K562 (cell line): ENCODE measurements around the gene IMMP2L. TPM values are rescaled to one million over a fixed set of nuclear protein-coding genes. Genes with fewer than 3 reads are reported as not detected.

ENCODE experiments used
- ARID1B ChIP-seq: fragments of 450-650 bp; IDR thresholded peaks from 2 replicates; pipeline ENCODE4 v1.6.1; 2016; ENCODE audit warnings: antibody characterized with exemption, mild to moderate bottlenecking, inconsistent platforms
- BRD4 ChIP-seq: fragments of 200-600 bp; sonication (generic); IDR thresholded peaks from 2 replicates; pipeline ENCODE4 v1.6.1; 2017; ENCODE audit warnings: inconsistent platforms
- CBX3 ChIP-seq, 2 experiments: IDR thresholded peaks; 1 replicate in 1 of 2; 2 replicates in 1 of 2; pipeline ENCODE4 v1.6.1; 2012; ENCODE audit warnings: inconsistent platforms in 2 of 2, low read length in 2 of 2, borderline replicate concordance in 1 of 2, control low read depth in 1 of 2
- CC2D1A ChIP-seq: fragments of 450-650 bp; IDR thresholded peaks from 2 replicates; pipeline ENCODE4 v1.6.1; 2017; ENCODE audit warnings: mild to moderate bottlenecking
- CREM ChIP-seq: IDR thresholded peaks from 2 replicates; pipeline ENCODE4 v1.6.1; 2014; ENCODE audit warnings: antibody characterized with exemption, low read depth
- DPF2 ChIP-seq: fragments of 450-650 bp; IDR thresholded peaks from 2 replicates; pipeline ENCODE4 v1.6.1; 2016
- FOS ChIP-seq: IDR thresholded peaks from 3 replicates; pipeline ENCODE4 v1.6.1; 2011; ENCODE audit not compliant: insufficient read length; ENCODE audit errors: extremely low read depth
- NR2C1 ChIP-seq, 2 experiments: fragments of 450-650 bp; IDR thresholded peaks; 2 replicates each; pipeline ENCODE4 v1.6.1; 2017; ENCODE audit warnings: mild to moderate bottlenecking in 2 of 2, antibody characterized with exemption in 1 of 2, inconsistent platforms in 1 of 2, missing compliant biosample characterization in 1 of 2, missing genetic modification characterization in 1 of 2
- RBM22 ChIP-seq: fragments of 200-400 bp; formaldehyde crosslinking; IDR thresholded peaks from 2 replicates; pipeline ENCODE4 v1.6.1; 2018; ENCODE audit warnings: low read length, low read depth; ENCODE audit not compliant: poor library complexity, severe bottlenecking
- SMARCA4 ChIP-seq: fragments of 450-650 bp; IDR thresholded peaks from 2 replicates; pipeline ENCODE4 v1.6.1; 2016
- ZNF41 ChIP-seq: fragments of 250-450 bp; sonication (Bioruptor Pico); conservative IDR thresholded peaks from 2 replicates; pipeline ENCODE4 v1.4.0; 2020; ENCODE audit warnings: mild to moderate bottlenecking
- polyA plus RNA-seq, 8 experiments: library from polyadenylated mRNA; depleted of rRNA in 4 of 8; stranded (reverse) in 5 of 8; unstranded in 3 of 8; fragments of >200 nt; fragmentation: Nextera tagmentation in 2 of 8; fragmentation: Illumina TruSeq in 1 of 8; extraction: Ambion mirVana in 2 of 8; extraction: Trizol in 1 of 8; gene quantifications; 2 replicates each; pipeline versions ENCODE4 v1.2.1 to v1.2.3, GENCODE V29; 2011 to 2014; ENCODE audit warnings: inconsistent platforms in 1 of 8, missing spikeins in 1 of 8
- total RNA-seq, 7 experiments: library from RNA; depleted of rRNA in 6 of 7; stranded (reverse); fragments of >200 nt in 6 of 7; fragmentation: Illumina TruSeq in 2 of 7; extraction: Trizol in 2 of 7; gene quantifications; 2 replicates each; pipeline versions ENCODE4 v1.2.1 to v1.2.3, GENCODE V29; 2011 to 2021; ENCODE audit warnings: low replicate concordance in 1 of 7
- TF ChIP-seq, protein P1 (sequence below): sonication (generic); formaldehyde crosslinking; IDR thresholded peaks from 2 replicates; pipeline ENCODE4 v1.8.1; 2022; ENCODE audit warnings: missing genetic modification reagents
- TF ChIP-seq, protein P2 (sequence below): fragments of 450-650 bp; IDR thresholded peaks from 2 replicates; pipeline ENCODE4 v1.6.1; 2016; ENCODE audit warnings: low read depth, mild to moderate bottlenecking, moderate library complexity
- TF ChIP-seq, protein P3 (sequence below): fragments of 450-650 bp; IDR thresholded peaks from 2 replicates; pipeline ENCODE4 v1.6.1; 2018; ENCODE audit not compliant: partially characterized antibody
- TF ChIP-seq, protein P4 (sequence below), 2 experiments: fragments of 450-650 bp in 1 of 2; sonication (generic) in 1 of 2; formaldehyde crosslinking in 1 of 2; IDR thresholded peaks in 1 of 2; conservative IDR thresholded peaks in 1 of 2; 2 replicates each; pipeline versions ENCODE4 v1.6.1 to v1.8.1; 2016 to 2023; ENCODE audit warnings: mild to moderate bottlenecking in 2 of 2, moderate library complexity in 2 of 2, inconsistent platforms in 1 of 2, missing genetic modification reagents in 1 of 2

The IMMP2L gene
- total and polyA plus RNA-seq, 9 of the 15 experiments (the other 6 are each of a cell fraction or from before 2014, with no cell fraction given), result 29.7 to 116 (median 53.0) TPM

DNA sequence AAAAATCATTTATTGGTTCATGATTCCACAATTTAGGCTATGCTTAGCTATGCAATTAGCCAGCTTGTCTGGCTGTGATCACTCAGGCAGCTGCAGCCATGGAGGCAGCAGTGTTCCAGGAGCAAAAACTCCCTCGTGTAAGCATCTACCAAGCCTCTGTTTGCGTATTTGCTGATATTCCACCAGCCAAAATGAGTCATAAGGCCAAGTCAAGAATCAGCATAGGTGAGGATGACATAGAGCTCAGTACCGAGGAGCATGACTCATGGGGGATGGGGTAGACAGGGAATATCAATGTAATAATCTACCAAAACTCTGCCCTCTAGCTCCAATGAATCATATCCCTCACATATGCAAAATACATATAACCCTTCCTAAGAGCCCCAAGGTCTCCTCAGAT, 63.3 kb downstream of the IMMP2L start (continued):
- TF ChIP-seq, protein P1, sequence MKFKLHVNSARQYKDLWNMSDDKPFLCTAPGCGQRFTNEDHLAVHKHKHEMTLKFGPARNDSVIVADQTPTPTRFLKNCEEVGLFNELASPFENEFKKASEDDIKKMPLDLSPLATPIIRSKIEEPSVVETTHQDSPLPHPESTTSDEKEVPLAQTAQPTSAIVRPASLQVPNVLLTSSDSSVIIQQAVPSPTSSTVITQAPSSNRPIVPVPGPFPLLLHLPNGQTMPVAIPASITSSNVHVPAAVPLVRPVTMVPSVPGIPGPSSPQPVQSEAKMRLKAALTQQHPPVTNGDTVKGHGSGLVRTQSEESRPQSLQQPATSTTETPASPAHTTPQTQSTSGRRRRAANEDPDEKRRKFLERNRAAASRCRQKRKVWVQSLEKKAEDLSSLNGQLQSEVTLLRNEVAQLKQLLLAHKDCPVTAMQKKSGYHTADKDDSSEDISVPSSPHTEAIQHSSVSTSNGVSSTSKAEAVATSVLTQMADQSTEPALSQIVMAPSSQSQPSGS (CRISPR knock-in tag), result no peak
- no peak for TF ChIP-seq BRD4
- TF ChIP-seq NR2C1 (IDR thresholded peaks at IDR 0.05), result no peak
- TF ChIP-seq NR2C1 (tag; IDR thresholded peaks at IDR 0.05), result no peak
- 0 out of 2 replicates have a peak, but pooled peaks have one; percentile 39 for TF ChIP-seq DPF2
- TF ChIP-seq RBM22, result no peak
- peak; percentile 39 for TF ChIP-seq ARID1B
- peak; percentile 53; the same call in 1 of the 2 replicates for TF ChIP-seq SMARCA4
- TF ChIP-seq CC2D1A, result peak; percentile 46; the same call in 1 of the 2 replicates
- TF ChIP-seq, protein P2, sequence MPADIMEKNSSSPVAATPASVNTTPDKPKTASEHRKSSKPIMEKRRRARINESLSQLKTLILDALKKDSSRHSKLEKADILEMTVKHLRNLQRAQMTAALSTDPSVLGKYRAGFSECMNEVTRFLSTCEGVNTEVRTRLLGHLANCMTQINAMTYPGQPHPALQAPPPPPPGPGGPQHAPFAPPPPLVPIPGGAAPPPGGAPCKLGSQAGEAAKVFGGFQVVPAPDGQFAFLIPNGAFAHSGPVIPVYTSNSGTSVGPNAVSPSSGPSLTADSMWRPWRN, result no peak
- TF ChIP-seq, protein P3, sequence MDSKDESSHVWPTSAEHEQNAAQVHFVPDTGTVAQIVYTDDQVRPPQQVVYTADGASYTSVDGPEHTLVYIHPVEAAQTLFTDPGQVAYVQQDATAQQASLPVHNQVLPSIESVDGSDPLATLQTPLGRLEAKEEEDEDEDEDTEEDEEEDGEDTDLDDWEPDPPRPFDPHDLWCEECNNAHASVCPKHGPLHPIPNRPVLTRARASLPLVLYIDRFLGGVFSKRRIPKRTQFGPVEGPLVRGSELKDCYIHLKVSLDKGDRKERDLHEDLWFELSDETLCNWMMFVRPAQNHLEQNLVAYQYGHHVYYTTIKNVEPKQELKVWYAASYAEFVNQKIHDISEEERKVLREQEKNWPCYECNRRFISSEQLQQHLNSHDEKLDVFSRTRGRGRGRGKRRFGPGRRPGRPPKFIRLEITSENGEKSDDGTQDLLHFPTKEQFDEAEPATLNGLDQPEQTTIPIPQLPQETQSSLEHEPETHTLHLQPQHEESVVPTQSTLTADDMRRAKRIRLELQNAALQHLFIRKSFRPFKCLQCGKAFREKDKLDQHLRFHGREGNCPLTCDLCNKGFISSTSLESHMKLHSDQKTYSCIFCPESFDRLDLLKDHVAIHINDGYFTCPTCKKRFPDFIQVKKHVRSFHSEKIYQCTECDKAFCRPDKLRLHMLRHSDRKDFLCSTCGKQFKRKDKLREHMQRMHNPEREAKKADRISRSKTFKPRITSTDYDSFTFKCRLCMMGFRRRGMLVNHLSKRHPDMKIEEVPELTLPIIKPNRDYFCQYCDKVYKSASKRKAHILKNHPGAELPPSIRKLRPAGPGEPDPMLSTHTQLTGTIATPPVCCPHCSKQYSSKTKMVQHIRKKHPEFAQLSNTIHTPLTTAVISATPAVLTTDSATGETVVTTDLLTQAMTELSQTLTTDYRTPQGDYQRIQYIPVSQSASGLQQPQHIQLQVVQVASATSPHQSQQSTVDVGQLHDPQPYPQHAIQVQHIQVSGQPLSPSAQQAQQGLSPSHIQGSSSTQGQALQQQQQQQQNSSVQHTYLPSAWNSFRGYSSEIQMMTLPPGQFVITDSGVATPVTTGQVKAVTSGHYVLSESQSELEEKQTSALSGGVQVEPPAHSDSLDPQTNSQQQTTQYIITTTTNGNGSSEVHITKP, result peak; percentile 8
- TF ChIP-seq CREM, result 0 out of 2 replicates have a peak, but pooled peaks have one; percentile 15
- TF ChIP-seq ZNF41 (CRISPR knock-in tag), result no peak
- TF ChIP-seq, protein P4, sequence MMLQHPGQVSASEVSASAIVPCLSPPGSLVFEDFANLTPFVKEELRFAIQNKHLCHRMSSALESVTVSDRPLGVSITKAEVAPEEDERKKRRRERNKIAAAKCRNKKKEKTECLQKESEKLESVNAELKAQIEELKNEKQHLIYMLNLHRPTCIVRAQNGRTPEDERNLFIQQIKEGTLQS (IDR thresholded peaks at IDR 0.05), result peak; percentile 91
- TF ChIP-seq, protein P4 (CRISPR knock-in tag; conservative IDR thresholded peaks at IDR 0.05), result peak; percentile 48; the same call in 1 of the 2 replicates
- TF ChIP-seq FOS, result peak; percentile 29
- peak in 1 of 2 experiments; percentile 96; a peak in 1 of 3 replicates for TF ChIP-seq CBX3 (IDR thresholded peaks at IDR 0.05; ENCODE audit: borderline replicate concordance in 1 of 2, low read length in 2 of 2)
